ENCODE data around the gene DGUOK. TPM values are rescaled to one million over a fixed set of nuclear protein-coding genes. Genes with fewer than 3 reads are reported as not detected.

The DGUOK gene
- total and polyA plus RNA-seq, 12 donors: 40.0 to 112 (median 60.0) TPM

DNA sequence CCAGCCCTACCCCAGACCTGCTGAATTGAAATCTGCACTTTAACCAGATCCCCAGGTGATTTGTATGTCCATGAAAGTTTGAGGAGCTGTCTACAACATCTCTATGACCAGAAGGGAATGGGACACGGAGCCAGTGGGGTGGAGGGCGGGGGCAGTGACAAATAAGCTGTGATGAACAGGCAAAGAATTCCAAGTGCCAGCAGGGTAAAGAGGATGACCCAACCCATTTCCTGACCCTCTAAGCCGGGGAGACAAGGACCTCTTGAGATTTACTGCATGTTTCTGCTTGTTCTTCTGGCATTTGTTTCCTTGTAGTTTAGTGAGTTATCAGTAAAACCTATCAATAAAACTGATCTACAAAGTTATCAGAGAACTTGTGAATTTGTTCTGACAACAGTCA, 66.7 kb downstream of the DGUOK start:
- no peak for DNase-seq
- H3K27me3 ChIP-seq: no peaks in the 10 kb centered on the region
- peaks cover 0 to 5% of the 10 kb centered on the region in 2 donors for H3K4me1 ChIP-seq (replicated peaks in 1 of 2)
- TF ChIP-seq, protein P1, sequence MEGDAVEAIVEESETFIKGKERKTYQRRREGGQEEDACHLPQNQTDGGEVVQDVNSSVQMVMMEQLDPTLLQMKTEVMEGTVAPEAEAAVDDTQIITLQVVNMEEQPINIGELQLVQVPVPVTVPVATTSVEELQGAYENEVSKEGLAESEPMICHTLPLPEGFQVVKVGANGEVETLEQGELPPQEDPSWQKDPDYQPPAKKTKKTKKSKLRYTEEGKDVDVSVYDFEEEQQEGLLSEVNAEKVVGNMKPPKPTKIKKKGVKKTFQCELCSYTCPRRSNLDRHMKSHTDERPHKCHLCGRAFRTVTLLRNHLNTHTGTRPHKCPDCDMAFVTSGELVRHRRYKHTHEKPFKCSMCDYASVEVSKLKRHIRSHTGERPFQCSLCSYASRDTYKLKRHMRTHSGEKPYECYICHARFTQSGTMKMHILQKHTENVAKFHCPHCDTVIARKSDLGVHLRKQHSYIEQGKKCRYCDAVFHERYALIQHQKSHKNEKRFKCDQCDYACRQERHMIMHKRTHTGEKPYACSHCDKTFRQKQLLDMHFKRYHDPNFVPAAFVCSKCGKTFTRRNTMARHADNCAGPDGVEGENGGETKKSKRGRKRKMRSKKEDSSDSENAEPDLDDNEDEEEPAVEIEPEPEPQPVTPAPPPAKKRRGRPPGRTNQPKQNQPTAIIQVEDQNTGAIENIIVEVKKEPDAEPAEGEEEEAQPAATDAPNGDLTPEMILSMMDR (IDR thresholded peaks at IDR 0.05): no peak
- TF ChIP-seq POLR2A (IDR thresholded peaks at IDR 0.05): no peak
- no peak overlapping the region for H3K27ac ChIP-seq
- H3K36me3 ChIP-seq (replicated peaks in 1 of 2): no peaks in the 10 kb centered on the region
- no peak overlapping the region for H3K4me3 ChIP-seq
- WGBS, 4 donors: 39 to 81% (median 67%) methylated on average over 3 of the region's 3 CpGs
- H3K9me3 ChIP-seq (replicated peaks in 1 of 3): no peaks in the 10 kb centered on the region
- intact Hi-C loops (cut with DNase I): loop anchor here in 1 of 2 donors (10.0 kb wide), 1 partner anchor 81 kb away; no protein-coding TSS in a partner anchor

DNA sequence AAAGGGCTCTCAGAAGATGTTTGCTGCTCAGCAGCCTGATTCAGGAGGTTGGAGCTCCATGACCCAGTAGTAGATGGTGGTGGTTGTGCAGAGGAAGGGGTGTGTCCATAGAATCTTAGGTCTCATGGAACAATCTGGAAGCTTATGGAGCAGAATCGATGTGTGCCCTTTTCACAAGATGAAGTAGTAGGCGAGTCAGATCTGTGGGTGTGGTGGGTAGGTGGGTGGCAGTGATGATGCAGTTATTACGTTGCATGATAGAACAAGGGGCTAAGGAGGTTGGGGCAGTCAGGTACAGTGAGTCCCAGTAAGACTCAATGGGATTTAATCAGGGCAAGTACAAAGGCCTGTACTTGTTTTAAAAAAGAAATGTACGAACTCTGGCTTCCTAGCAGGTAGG, 67.1 kb downstream of the DGUOK start:
- intact Hi-C loops (cut with DNase I): loop anchor here in 1 of 2 donors (10.0 kb wide), 1 partner anchor 81 kb away; no protein-coding TSS in a partner anchor

DNA sequence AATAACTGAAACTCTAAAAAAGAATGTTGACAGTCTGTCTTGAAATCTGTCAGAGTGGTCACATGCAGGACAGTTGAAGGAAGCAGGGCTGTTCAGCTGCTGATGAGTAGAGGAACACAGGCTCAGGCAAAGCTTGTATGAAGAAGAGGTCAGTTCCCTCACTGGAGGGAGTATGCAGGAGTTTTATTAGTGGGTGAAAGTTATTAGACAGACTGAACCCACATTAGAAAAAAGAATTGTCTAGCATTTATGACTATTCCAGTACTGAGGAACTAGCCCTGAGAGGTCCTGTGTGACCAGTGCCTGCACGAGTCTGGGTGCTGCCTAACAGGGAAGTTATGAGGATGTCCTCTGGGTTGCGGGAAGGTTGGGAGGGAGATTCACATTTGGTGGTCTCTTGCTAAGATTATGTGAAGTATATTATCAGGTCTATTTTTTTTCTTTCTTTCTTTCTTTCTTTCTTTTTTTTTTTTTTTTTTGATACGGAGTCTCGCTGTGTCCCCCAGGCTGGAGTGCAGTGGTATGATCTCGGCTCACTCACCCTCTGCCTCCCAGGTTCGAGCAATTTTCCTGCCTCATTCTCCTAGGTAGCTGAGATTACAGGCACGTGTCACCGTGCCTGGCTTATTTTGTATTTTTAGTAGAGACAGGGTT, 67.6 kb downstream of the DGUOK start:
- Histone ChIP-seq H3K9me3 (replicated peaks in 1 of 3) (no peaks in the 10 kb centered on the region), H3K4me3 (no peak overlapping the region), H3K27ac (no peak overlapping the region), H3K36me3 (replicated peaks in 1 of 2) (no peaks in the 10 kb centered on the region), H3K27me3 (no peaks in the 10 kb centered on the region), H3K4me1 (replicated peaks in 1 of 2) (no peaks in the 10 kb centered on the region)
- no peak for DNase-seq
- WGBS, 4 donors: 89 to 95% (median 93%) methylated on average over 8 of the region's 8 CpGs
- intact Hi-C loops (cut with DNase I): loop anchor here in 1 of 2 donors (10.0 kb wide), 1 partner anchor 80 kb away; no protein-coding TSS in a partner anchor
- TF ChIP-seq POLR2A (IDR thresholded peaks at IDR 0.05): no peak
- TF ChIP-seq, protein P1 (IDR thresholded peaks at IDR 0.05): no peak

More for the DNA sequence above, 67.1 kb downstream of the DGUOK start:
- 80 to 90% (median 86%) methylated on average over 4 of the region's 4 CpGs for WGBS, 4 donors
- Histone ChIP-seq H3K9me3 (replicated peaks in 1 of 3) (no peaks in the 10 kb centered on the region), H3K4me1 (replicated peaks in 1 of 2) (peaks cover 0 to 1% of the 10 kb centered on the region in 2 donors), H3K27ac (no peak overlapping the region), H3K4me3 (no peak overlapping the region), H3K27me3 (no peaks in the 10 kb centered on the region), H3K36me3 (replicated peaks in 1 of 2) (no peaks in the 10 kb centered on the region)
- no peak for DNase-seq
- TF ChIP-seq, protein P1 (IDR thresholded peaks at IDR 0.05): no peak
- no peak for TF ChIP-seq POLR2A (IDR thresholded peaks at IDR 0.05)

DNA sequence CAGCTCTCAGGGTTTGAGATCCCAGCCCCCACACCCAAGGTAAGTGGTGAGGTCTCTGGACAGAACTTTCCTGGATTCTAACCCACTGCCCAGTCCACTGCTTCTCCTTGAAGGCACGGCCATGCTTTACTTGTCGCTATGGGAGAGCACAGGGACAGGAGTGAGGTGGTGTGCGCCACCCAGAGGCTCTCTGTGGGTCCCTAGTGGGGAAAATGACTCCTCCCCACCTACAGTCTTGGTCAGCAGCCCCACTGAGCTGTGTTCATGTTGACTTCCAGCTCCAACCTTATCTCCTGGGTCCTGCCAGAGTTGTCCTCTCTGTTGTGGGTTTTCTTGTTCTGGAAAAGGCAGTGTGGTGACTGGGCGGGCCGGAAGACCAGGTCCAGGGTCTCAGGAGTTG, 69.1 kb downstream of the DGUOK start:
- intact Hi-C loops (cut with DNase I): loop anchor here in 1 of 2 donors (10.0 kb wide), 1 partner anchor 79 kb away; no protein-coding TSS in a partner anchor
- WGBS, 4 donors: 93 to 98% (median 96%) methylated on average over 3 to 5 of the region's 5 CpGs
- Histone ChIP-seq H3K36me3 (replicated peaks in 1 of 2) (no peaks in the 10 kb centered on the region), H3K9me3 (replicated peaks in 1 of 3) (no peaks in the 10 kb centered on the region), H3K27ac (no peak overlapping the region), H3K4me1 (replicated peaks in 1 of 2) (peaks cover 0 to 5% of the 10 kb centered on the region in 2 donors), H3K4me3 (no peak overlapping the region), H3K27me3 (no peaks in the 10 kb centered on the region)
- TF ChIP-seq POLR2A (IDR thresholded peaks at IDR 0.05): no peak
- TF ChIP-seq, protein P1 (IDR thresholded peaks at IDR 0.05): no peak
- no peak for DNase-seq

Measured in adrenal gland (tissue), 12 donors.